ENCODE measurements around the gene DDIT3. TPM values are rescaled to one million over a fixed set of nuclear protein-coding genes. Genes with fewer than 3 reads are reported as not detected.

DDIT3 gene
- total and polyA plus RNA-seq, 2 of the 4 experiments (the other 2 are of a cell fraction), result 19.4 to 54.4 TPM

DNA sequence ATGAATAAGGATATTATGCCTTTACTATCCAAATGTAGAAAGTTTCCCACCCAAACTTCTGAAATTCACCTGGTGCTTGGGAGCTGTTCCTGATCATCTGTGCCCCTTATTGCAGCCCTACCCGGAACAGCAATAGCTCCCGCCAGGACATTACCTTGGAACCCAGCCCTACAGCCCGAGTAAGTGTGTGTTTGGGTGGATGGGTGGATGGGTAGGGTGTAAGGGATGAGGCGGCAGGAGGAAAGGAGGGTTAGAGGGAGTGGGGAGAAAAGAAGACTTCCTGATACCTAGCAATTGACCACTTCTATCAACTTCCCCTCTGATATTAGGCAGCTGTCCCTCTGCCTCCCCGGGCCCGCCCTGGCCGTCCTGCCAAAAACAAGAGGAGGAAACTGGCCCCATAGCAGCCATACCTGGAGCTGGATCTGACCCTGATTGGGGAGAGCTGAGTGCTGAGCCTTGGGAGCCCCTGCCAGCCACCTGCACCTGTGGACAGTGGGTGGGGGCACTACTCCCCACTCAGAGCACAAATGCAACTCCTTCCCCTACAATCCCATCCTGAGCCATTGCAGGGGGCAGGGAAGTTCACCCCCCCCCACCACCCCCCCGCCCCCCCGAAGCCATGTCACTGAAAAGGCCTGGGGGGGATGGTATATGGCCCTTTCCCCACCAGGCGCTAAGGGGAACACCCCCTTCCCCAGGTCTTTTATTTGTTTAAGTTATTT is 8.7 kb upstream of the DDIT3 start:
- no peak overlapping the region for H4K5ac ChIP-seq (ENCODE audit: low read depth, low read length)
- in situ Hi-C loops (cut with MboI; ENCODE audit: low sequenced_read_pairs), result no loop called here
- TF ChIP-seq NFE2L2 (IDR thresholded peaks at IDR 0.05; ENCODE audit: low read depth, low read length) (no peak), MAZ (IDR thresholded peaks at IDR 0.05; ENCODE audit: borderline replicate concordance, low read depth, low read length) (no peak), MXI1 (IDR thresholded peaks at IDR 0.05; ENCODE audit: borderline replicate concordance, low read depth, low read length) (no peak), CHD1 (IDR thresholded peaks at IDR 0.05; ENCODE audit: low read depth, low read length) (no peak), BHLHE40 (IDR thresholded peaks at IDR 0.05; ENCODE audit: low read depth, low read length) (no peak), USF2 (IDR thresholded peaks at IDR 0.05; ENCODE audit: low read depth, low read length) (no peak), SMC3 (IDR thresholded peaks at IDR 0.05; ENCODE audit: low read depth, low read length) (no peak), RAD21 (IDR thresholded peaks at IDR 0.05; ENCODE audit: low read length) (no peak), MAFK (IDR thresholded peaks at IDR 0.05; ENCODE audit: low read depth, low read length) (no peak), CEBPB (IDR thresholded peaks at IDR 0.05; ENCODE audit: low read depth, low read length) (no peak), RFX5 (IDR thresholded peaks at IDR 0.05; ENCODE audit: low read depth, low read length) (no peak)
- TF ChIP-seq, protein P1, sequence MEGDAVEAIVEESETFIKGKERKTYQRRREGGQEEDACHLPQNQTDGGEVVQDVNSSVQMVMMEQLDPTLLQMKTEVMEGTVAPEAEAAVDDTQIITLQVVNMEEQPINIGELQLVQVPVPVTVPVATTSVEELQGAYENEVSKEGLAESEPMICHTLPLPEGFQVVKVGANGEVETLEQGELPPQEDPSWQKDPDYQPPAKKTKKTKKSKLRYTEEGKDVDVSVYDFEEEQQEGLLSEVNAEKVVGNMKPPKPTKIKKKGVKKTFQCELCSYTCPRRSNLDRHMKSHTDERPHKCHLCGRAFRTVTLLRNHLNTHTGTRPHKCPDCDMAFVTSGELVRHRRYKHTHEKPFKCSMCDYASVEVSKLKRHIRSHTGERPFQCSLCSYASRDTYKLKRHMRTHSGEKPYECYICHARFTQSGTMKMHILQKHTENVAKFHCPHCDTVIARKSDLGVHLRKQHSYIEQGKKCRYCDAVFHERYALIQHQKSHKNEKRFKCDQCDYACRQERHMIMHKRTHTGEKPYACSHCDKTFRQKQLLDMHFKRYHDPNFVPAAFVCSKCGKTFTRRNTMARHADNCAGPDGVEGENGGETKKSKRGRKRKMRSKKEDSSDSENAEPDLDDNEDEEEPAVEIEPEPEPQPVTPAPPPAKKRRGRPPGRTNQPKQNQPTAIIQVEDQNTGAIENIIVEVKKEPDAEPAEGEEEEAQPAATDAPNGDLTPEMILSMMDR (conservative IDR thresholded peaks at IDR 0.05; ENCODE audit: low read depth, low read length), result no peak
- TF ChIP-seq, protein P2, sequence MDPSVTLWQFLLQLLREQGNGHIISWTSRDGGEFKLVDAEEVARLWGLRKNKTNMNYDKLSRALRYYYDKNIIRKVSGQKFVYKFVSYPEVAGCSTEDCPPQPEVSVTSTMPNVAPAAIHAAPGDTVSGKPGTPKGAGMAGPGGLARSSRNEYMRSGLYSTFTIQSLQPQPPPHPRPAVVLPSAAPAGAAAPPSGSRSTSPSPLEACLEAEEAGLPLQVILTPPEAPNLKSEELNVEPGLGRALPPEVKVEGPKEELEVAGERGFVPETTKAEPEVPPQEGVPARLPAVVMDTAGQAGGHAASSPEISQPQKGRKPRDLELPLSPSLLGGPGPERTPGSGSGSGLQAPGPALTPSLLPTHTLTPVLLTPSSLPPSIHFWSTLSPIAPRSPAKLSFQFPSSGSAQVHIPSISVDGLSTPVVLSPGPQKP (IDR thresholded peaks at IDR 0.05; ENCODE audit: borderline replicate concordance, low read depth, low read length), result no peak
- peaks cover 16% of the 10 kb centered on the region for H4K20me1 ChIP-seq (ENCODE audit: insufficient read depth, low read length)
- no peak overlapping the region for H3K18ac ChIP-seq (ENCODE audit: low read depth, low read length)
- no peaks in the 10 kb centered on the region for H3K27me3 ChIP-seq (ENCODE audit: control insufficient read depth, insufficient read depth, low read length)
- CTCF ChIA-PET, result no interaction called here
- dilution Hi-C loops (cut with HindIII; ENCODE audit: low sequenced_read_pairs, unreplicated experiment), result no loop called here
- no peak overlapping the region for H3K23ac ChIP-seq (ENCODE audit: low read depth, low read length)
- H3K36me3 ChIP-seq (ENCODE audit: control insufficient read depth, insufficient read depth, low read length), result peaks cover 82% of the 10 kb centered on the region
- intact Hi-C loops (cut with micrococcal nuclease), result no loop called here
- peaks cover 15 to 50% of the 10 kb centered on the region in 2 experiments for H3K79me1 ChIP-seq (ENCODE audit: low read depth in 1 of 2, low read length in 2 of 2)
- no peak overlapping the region for H2AK5ac ChIP-seq (ENCODE audit: low read depth, low read length)
- H3K4me3 ChIP-seq (ENCODE audit: insufficient read depth, low read depth, low read length), result no peak overlapping the region
- no peak overlapping the region for H3K4me2 ChIP-seq (ENCODE audit: low read depth, low read length)
- H2AK9ac ChIP-seq (replicated peaks; ENCODE audit: low read depth, low read length, poor library complexity), result no peak overlapping the region
- H3K9me1 ChIP-seq (ENCODE audit: insufficient read depth, low read length), result peaks cover 7% of the 10 kb centered on the region
- H3K27ac ChIP-seq (ENCODE audit: insufficient read depth, low read length), result no peak overlapping the region
- no peak overlapping the region for H3K4ac ChIP-seq (ENCODE audit: low read depth, low read length)
- H4K8ac ChIP-seq (ENCODE audit: low read depth in 2 of 2, low read length in 2 of 2), result no peak overlapping the region
- POLR2A ChIA-PET (ENCODE audit: unreplicated experiment), result no interaction called here
- ATAC-seq (ENCODE audit: low read depth) (no peak), DNase-seq (no peak)
- H2BK20ac ChIP-seq (ENCODE audit: low read depth, low read length), result no peak overlapping the region
- BruUV-seq (replicated peaks), result no TSS peak
- H4K91ac ChIP-seq (ENCODE audit: insufficient read depth, low read depth, low read length), result no peak overlapping the region
- H2BK120ac ChIP-seq (ENCODE audit: low read depth, low read length), result no peak overlapping the region
- no peak overlapping the region for H3K56ac ChIP-seq (ENCODE audit: extremely low read depth, insufficient read depth, low read length)
- no peak overlapping the region for H3K9ac ChIP-seq (ENCODE audit: low read depth, low read length)
- H2BK5ac ChIP-seq (ENCODE audit: low read depth, low read length, poor library complexity, severe bottlenecking), result no peak overlapping the region
- WGBS, 2 experiments (ENCODE audit: extremely low coverage in 2 of 2, insufficient read length in 1 of 2), result no CpG with 5 or more reads among the region's 10 CpGs
- H3K14ac ChIP-seq (replicated peaks; ENCODE audit: low read depth, low read length), result no peak overlapping the region
- H2AFZ ChIP-seq (replicated peaks; ENCODE audit: low read length, poor library complexity), result no peak overlapping the region
- H3K9me3 ChIP-seq (ENCODE audit: control insufficient read depth, insufficient read depth, low read length), result no peaks in the 10 kb centered on the region
- H2BK15ac ChIP-seq (ENCODE audit: low read depth, low read length), result no peak overlapping the region
- peaks cover 6% of the 10 kb centered on the region for H3K4me1 ChIP-seq (ENCODE audit: control insufficient read depth, insufficient read depth, low read length)

Measured in IMR-90 (cell line).